ENCODE data around the gene ZFAND6.

ZFAND6 gene

GRCh38 chr15:80052597-80053304, 6.7 kb upstream of the ZFAND6 start:
- no peak for DNase-seq (ENCODE audit: low read depth)

GRCh38 chr15:80055933-80056332, 3.5 kb upstream of the ZFAND6 start:
- no peak for DNase-seq (ENCODE audit: low read depth)

- DNase-seq (ENCODE audit: low read depth) = no peak
Measured at GRCh38 chr15:80058044-80058443, 1.4 kb upstream of the ZFAND6 start.

- peak; percentile 29 for DNase-seq (ENCODE audit: low read depth)
Measured at GRCh38 chr15:80059786-80060355, 395 bp downstream of the ZFAND6 start.

GRCh38 chr15:80060356-80061006, 1.0 kb downstream of the ZFAND6 start:
- DNase-seq (ENCODE audit: low read depth) = no peak

GRCh38 chr15:80061582-80061981, 2.1 kb downstream of the ZFAND6 start:
- no peak for DNase-seq (ENCODE audit: low read depth)

GRCh38 chr15:80066912-80067311, 7.4 kb downstream of the ZFAND6 start:
- no peak for DNase-seq (ENCODE audit: low read depth)

- no peak for DNase-seq (ENCODE audit: low read depth)
Measured at GRCh38 chr15:80068578-80068977, 9.1 kb downstream of the ZFAND6 start.

- DNase-seq (ENCODE audit: low read depth) = no peak
Measured at GRCh38 chr15:80070840-80071239, 11.4 kb downstream of the ZFAND6 start.

GRCh38 chr15:80071652-80072051, 12.2 kb downstream of the ZFAND6 start:
- no peak for DNase-seq (ENCODE audit: low read depth)

GRCh38 chr15:80072285-80072994, 13.0 kb downstream of the ZFAND6 start:
- no peak for DNase-seq (ENCODE audit: low read depth)

- DNase-seq (ENCODE audit: low read depth) = no peak
Measured at GRCh38 chr15:80073197-80073596, 13.7 kb downstream of the ZFAND6 start.

GRCh38 chr15:80076321-80077318, 17.1 kb downstream of the ZFAND6 start:
- no peak for DNase-seq (ENCODE audit: low read depth)

GRCh38 chr15:80081390-80081789, 21.9 kb downstream of the ZFAND6 start:
- DNase-seq (ENCODE audit: low read depth) = no peak

- no peak for DNase-seq (ENCODE audit: low read depth)
Measured at GRCh38 chr15:80087104-80087503, 27.6 kb downstream of the ZFAND6 start.

GRCh38 chr15:80090041-80090440, 30.6 kb downstream of the ZFAND6 start:
- DNase-seq (ENCODE audit: low read depth) = no peak

- no peak for DNase-seq (ENCODE audit: low read depth)
Measured at GRCh38 chr15:80090879-80091503, 31.5 kb downstream of the ZFAND6 start.

- no peak for DNase-seq (ENCODE audit: low read depth)
Measured at GRCh38 chr15:80093854-80094418, 34.5 kb downstream of the ZFAND6 start.

GRCh38 chr15:80095511-80095910, 36.0 kb downstream of the ZFAND6 start:
- DNase-seq (ENCODE audit: low read depth) = no peak

GRCh38 chr15:80095969-80096368, 36.5 kb downstream of the ZFAND6 start:
- DNase-seq (ENCODE audit: low read depth) = no peak

GRCh38 chr15:80098341-80098740, 38.9 kb downstream of the ZFAND6 start:
- no peak for DNase-seq (ENCODE audit: low read depth)

Measured in activated T-cell treated with anti-CD3 and anti-CD28 coated beads for 1 hour (primary cell).